IMR-90 (cell line): ENCODE measurements around the gene PTX4. TPM values are rescaled to one million over a fixed set of nuclear protein-coding genes. Genes with fewer than 3 reads are reported as not detected.

Experiments
- ATAC-seq: fragments of 200-7000 bp; cut with Tn5 transposase; 2 replicates; pipeline ENCODE4 v1.9.1; 2020; ENCODE audit warnings: low read depth, mild to moderate bottlenecking, moderate library complexity
- BruUV-seq: library from RNA; stranded (reverse); fragments of 400-500 nt; replicated peaks from 2 replicates; lab custom pipeline; 2021; lab: Mats Ljungman, UMichigan
- CTCF ChIA-PET: fragments of 300-600 bp; formaldehyde crosslinking; extraction: SDS; loops from one replicate; lab custom pipeline; 2021; ENCODE audit warnings: antibody characterized with exemption; lab: Yijun Ruan, JAX
- POLR2A ChIA-PET: fragments of 300-600 bp; sonication (Branson Sonifier 250); formaldehyde crosslinking; loops from one replicate; lab custom pipeline; 2022; ENCODE audit warnings: antibody characterized with exemption; ENCODE audit not compliant: unreplicated experiment; lab: Charles Lee
- DNase-seq: peaks from one replicate; pipeline ENCODE4 v3.0.0; 2013
- H2AFZ ChIP-seq: replicated peaks from 2 replicates; pipeline ENCODE3; 2013; ENCODE audit warnings: low read length, mild to moderate bottlenecking; ENCODE audit not compliant: poor library complexity
- H2AK5ac ChIP-seq: 2 replicates; pipeline ENCODE4 v1.6.1; 2013; ENCODE audit warnings: low read depth, low read length, inconsistent platforms
- H2AK9ac ChIP-seq: replicated peaks from 2 replicates; pipeline ENCODE3; 2013; ENCODE audit warnings: mild to moderate bottlenecking, low read depth, low read length, moderate library complexity; ENCODE audit not compliant: poor library complexity
- H2BK120ac ChIP-seq: 2 replicates; pipeline ENCODE4 v1.6.1; 2013; ENCODE audit warnings: low read depth, low read length, inconsistent platforms
- H2BK15ac ChIP-seq: 3 replicates; pipeline ENCODE4 v1.6.1; 2013; ENCODE audit warnings: low read depth, low read length, inconsistent platforms
- H2BK20ac ChIP-seq: 2 replicates; pipeline ENCODE4 v1.6.1; 2013; ENCODE audit warnings: low read depth, mild to moderate bottlenecking, inconsistent platforms, low read length, moderate library complexity
- H2BK5ac ChIP-seq: 2 replicates; pipeline ENCODE4 v1.6.1; 2013; ENCODE audit warnings: mild to moderate bottlenecking, low read depth, low read length, inconsistent platforms; ENCODE audit not compliant: poor library complexity, severe bottlenecking
- H3K14ac ChIP-seq: replicated peaks from 2 replicates; pipeline ENCODE4 v1.6.1; 2013; ENCODE audit warnings: low read depth, low read length, inconsistent platforms
- H3K18ac ChIP-seq: 2 replicates; pipeline ENCODE4 v1.6.1; 2013; ENCODE audit warnings: low read depth, low read length, control low read depth
- H3K23ac ChIP-seq: 2 replicates; pipeline ENCODE4 v1.6.1; 2013; ENCODE audit warnings: low read depth, low read length, inconsistent platforms
- H3K27ac ChIP-seq: 2 replicates; pipeline ENCODE4 v1.5.1; 2013; ENCODE audit warnings: mild to moderate bottlenecking, control low read depth, low read length; ENCODE audit not compliant: insufficient read depth
- H3K27me3 ChIP-seq: 2 replicates; pipeline ENCODE4 v1.6.1; 2013; ENCODE audit warnings: low read length; ENCODE audit not compliant: control insufficient read depth, insufficient read depth
- H3K36me3 ChIP-seq: 2 replicates; pipeline ENCODE4 v1.6.1; 2013; ENCODE audit warnings: low read length, mixed read lengths; ENCODE audit not compliant: control insufficient read depth, insufficient read depth
- H3K4ac ChIP-seq: 2 replicates; pipeline ENCODE4 v1.6.1; 2013; ENCODE audit warnings: low read depth, low read length, inconsistent platforms
- H3K4me1 ChIP-seq: 2 replicates; pipeline ENCODE4 v1.6.1; 2013; ENCODE audit warnings: low read length, mixed read lengths; ENCODE audit not compliant: control insufficient read depth, insufficient read depth
- H3K4me2 ChIP-seq: 2 replicates; pipeline ENCODE4 v1.6.1; 2013; ENCODE audit warnings: low read depth, mild to moderate bottlenecking, control low read depth, low read length, moderate library complexity
- H3K4me3 ChIP-seq: 2 replicates; pipeline ENCODE4 v1.5.1; 2013; ENCODE audit warnings: low read depth, mild to moderate bottlenecking, control low read depth, low read length, moderate library complexity; ENCODE audit not compliant: insufficient read depth
- H3K56ac ChIP-seq: 2 replicates; pipeline ENCODE4 v1.6.1; 2013; ENCODE audit warnings: low read length, inconsistent platforms; ENCODE audit not compliant: insufficient read depth; ENCODE audit errors: extremely low read depth
- H3K79me1 ChIP-seq, 2 experiments: 2 replicates each; pipeline ENCODE4 v1.6.1; 2013; ENCODE audit warnings: low read length in 2 of 2, inconsistent platforms in 1 of 2, low read depth in 1 of 2
- H3K9ac ChIP-seq: 2 replicates; pipeline ENCODE4 v1.6.1; 2013; ENCODE audit warnings: low read depth, low read length, control low read depth
- H3K9me1 ChIP-seq: 2 replicates; pipeline ENCODE4 v1.6.1; 2013; ENCODE audit warnings: low read length, inconsistent platforms; ENCODE audit not compliant: insufficient read depth
- H3K9me3 ChIP-seq: 2 replicates; pipeline ENCODE4 v1.6.1; 2013; ENCODE audit warnings: low read length; ENCODE audit not compliant: control insufficient read depth, insufficient read depth
- H4K20me1 ChIP-seq: 2 replicates; pipeline ENCODE4 v1.6.1; 2013; ENCODE audit warnings: low read length, inconsistent platforms; ENCODE audit not compliant: insufficient read depth
- H4K5ac ChIP-seq: 2 replicates; pipeline ENCODE4 v1.6.1; 2013; ENCODE audit warnings: mild to moderate bottlenecking, low read depth, low read length, control low read depth
- H4K8ac ChIP-seq, 2 experiments: 2 replicates each; pipeline ENCODE4 v1.6.1; 2013; ENCODE audit warnings: low read depth in 2 of 2, low read length in 2 of 2, control low read depth in 1 of 2, inconsistent platforms in 1 of 2
- H4K91ac ChIP-seq: 2 replicates; pipeline ENCODE4 v1.6.1; 2013; ENCODE audit warnings: low read depth, low read length, inconsistent platforms; ENCODE audit not compliant: insufficient read depth
- CEBPB ChIP-seq: IDR thresholded peaks from 2 replicates; pipeline ENCODE4 v1.6.1; 2012; ENCODE audit warnings: low read depth, low read length, improper control_type of control experiment
- FOS ChIP-seq: fragments of 150-350 bp; IDR thresholded peaks from 2 replicates; pipeline ENCODE4 v1.6.1; 2016; ENCODE audit warnings: low read depth, low read length
- MAZ ChIP-seq: IDR thresholded peaks from 2 replicates; pipeline ENCODE4 v1.6.1; 2012; ENCODE audit warnings: low read depth, mild to moderate bottlenecking, low read length, improper control_type of control experiment, moderate library complexity, borderline replicate concordance
- NFE2L2 ChIP-seq: fragments of 150-350 bp; IDR thresholded peaks from 2 replicates; pipeline ENCODE4 v1.6.1; 2016; ENCODE audit warnings: low read depth, mild to moderate bottlenecking, low read length
- RCOR1 ChIP-seq: IDR thresholded peaks from 2 replicates; pipeline ENCODE4 v1.6.1; 2012; ENCODE audit warnings: mild to moderate bottlenecking, low read length, improper control_type of control experiment; ENCODE audit not compliant: insufficient replicate concordance
- RFX5 ChIP-seq: IDR thresholded peaks from 2 replicates; pipeline ENCODE4 v1.8.0; 2012; ENCODE audit warnings: low read depth, mild to moderate bottlenecking, low read length, moderate library complexity
- SMC3 ChIP-seq: fragments of 150-350 bp; IDR thresholded peaks from 2 replicates; pipeline ENCODE4 v1.6.1; 2016; ENCODE audit warnings: low read depth, mild to moderate bottlenecking, antibody characterized with exemption, low read length, moderate library complexity
- WGBS, 2 experiments: methylation state at CpG; one replicate each; pipeline versions ENCODE4 v1.1.5 to v1.1.7; 2013; ENCODE audit warnings: missing lambda C conversion rate in 2 of 2; ENCODE audit not compliant: insufficient read length in 1 of 2; ENCODE audit errors: extremely low coverage in 2 of 2; 5-methylcytosine and 5-hydroxymethylcytosine counted together
- dilution Hi-C: fragments of 300-500 bp; cut with HindIII; formaldehyde crosslinking; loops from one replicate; pipeline ENCODE4 v1.14.3; 2018; ENCODE audit warnings: low sequenced_read_pairs; ENCODE audit not compliant: unreplicated experiment
- in situ Hi-C: fragments of 300-500 bp; cut with MboI; formaldehyde crosslinking; loops from 3 replicates; pipeline ENCODE4 v1.14.3; 2019; ENCODE audit warnings: low sequenced_read_pairs, inconsistent platforms, mixed read lengths
- intact Hi-C: fragments of 100-400 bp; cut with micrococcal nuclease; formaldehyde crosslinking; loops from 2 replicates; pipeline ENCODE4 v1.10.0; 2022
- polyA plus RNA-seq, 3 experiments: library from polyadenylated mRNA; depleted of rRNA; stranded (reverse); fragments of >200 nt; gene quantifications; 2 replicates each; pipeline ENCODE4 v1.2.3, GENCODE V29; 2012; ENCODE audit warnings: low replicate concordance in 1 of 3
- total RNA-seq: library from RNA; depleted of rRNA; stranded (reverse); fragments of >200 nt; gene quantifications from 2 replicates; pipeline ENCODE4 v1.2.3, GENCODE V29; 2012

Gene PTX4
- total and polyA plus RNA-seq, 2 of the 4 experiments (the other 2 are of a cell fraction): 0.07 TPM; not detected in 1

- H3K36me3 ChIP-seq: peaks cover 46% of the 10 kb centered on the region
- no peak overlapping the region for H3K4ac ChIP-seq
- no peak overlapping the region for H3K4me3 ChIP-seq
- H3K27ac ChIP-seq: no peak overlapping the region
- no peak overlapping the region for H4K91ac ChIP-seq
- no peak overlapping the region for H3K14ac ChIP-seq
- H2AK5ac ChIP-seq: no peak overlapping the region
- H3K56ac ChIP-seq: no peak overlapping the region
- no peak overlapping the region for H2BK15ac ChIP-seq
- no peaks in the 10 kb centered on the region for H3K9me1 ChIP-seq
- no peak overlapping the region for H3K4me2 ChIP-seq
- 100% methylated on average over 2 of the region's 10 CpGs; no CpG with 5 or more reads in 1 of the 2 experiments for WGBS, 2 experiments
- in situ Hi-C loops: no loop called here
- H2BK20ac ChIP-seq: no peak overlapping the region
- H3K27me3 ChIP-seq: no peaks in the 10 kb centered on the region
- no peak for ATAC-seq
- peaks cover 0 to 7% of the 10 kb centered on the region in 2 experiments; a peak in 1 of 4 replicates for H3K79me1 ChIP-seq
- H2BK120ac ChIP-seq: no peak overlapping the region
- no peak overlapping the region for H4K5ac ChIP-seq
- H3K4me1 ChIP-seq: no peaks in the 10 kb centered on the region
- dilution Hi-C loops: no loop called here
- no peak overlapping the region for H2BK5ac ChIP-seq
- no peak overlapping the region for H3K18ac ChIP-seq
- no peaks in the 10 kb centered on the region; the same call in 1 of the 2 replicates for H4K20me1 ChIP-seq
- intact Hi-C loops: no loop called here
- TF ChIP-seq NFE2L2: no peak
- no peak for TF ChIP-seq MAZ
- TF ChIP-seq FOS: no peak
- no peak for TF ChIP-seq CEBPB
- TF ChIP-seq RCOR1: no peak
- TF ChIP-seq SMC3: no peak
- TF ChIP-seq RFX5: no peak
- DNase-seq: no peak
- no peaks in the 10 kb centered on the region for H3K9me3 ChIP-seq
- no peak overlapping the region for H4K8ac ChIP-seq
- ChIA-PET POLR2A (no interaction called here), CTCF (no interaction called here)
- H3K23ac ChIP-seq: no peak overlapping the region
- H2AFZ ChIP-seq: no peak overlapping the region
- no peak overlapping the region for H2AK9ac ChIP-seq
- H3K9ac ChIP-seq: no peak overlapping the region
- BruUV-seq: no TSS peak
Observed at GRCh38 chr16:1459967-1460366, 28.8 kb downstream of the PTX4 start.
